ENCODE measurements around the gene OLR1. TPM values are rescaled to one million over a fixed set of nuclear protein-coding genes. Genes with fewer than 3 reads are reported as not detected.

OLR1 gene
- total and polyA plus RNA-seq, 2 donors (not counting 3 experiments of a cell fraction or from before 2014, with no cell fraction given): not detected

DNA sequence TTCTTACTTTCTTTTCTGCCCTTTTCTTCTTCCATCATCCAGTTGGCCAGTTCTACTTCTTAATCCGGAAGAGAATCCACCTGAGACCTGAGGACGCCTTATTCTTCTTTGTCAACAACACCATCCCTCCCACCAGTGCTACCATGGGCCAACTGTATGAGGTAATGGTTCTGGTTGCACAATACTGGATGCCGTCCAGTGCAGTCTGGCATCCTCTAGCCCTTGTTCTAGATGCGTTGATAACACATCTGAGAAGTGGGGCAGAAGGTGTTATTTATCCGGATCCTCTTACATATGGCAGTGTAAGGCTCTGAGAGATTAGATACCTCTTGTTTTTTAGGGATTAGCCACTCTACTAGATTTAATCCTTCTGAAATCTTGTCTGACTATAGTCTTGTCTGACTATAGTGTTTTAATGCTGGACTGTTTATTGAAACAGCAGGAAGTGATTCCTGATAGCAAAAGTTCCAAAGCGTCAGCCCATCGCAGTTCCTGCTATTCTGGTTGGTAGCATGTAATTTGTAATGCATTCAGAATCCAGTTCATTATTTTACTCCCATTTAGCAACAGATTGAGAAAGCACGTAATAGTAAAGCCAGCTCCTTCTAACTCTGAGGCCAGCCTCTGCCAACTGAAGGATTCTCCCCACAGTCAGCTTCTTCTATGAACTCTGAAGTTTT, 48.6 kb upstream of the OLR1 start:
- peak; percentile 94 for DNase-seq (ENCODE audit: low read depth, low spot score)
- H2AFZ ChIP-seq (ENCODE audit: low read depth, low read length): no peak overlapping the region
- intact Hi-C loops (cut with micrococcal nuclease) (no loop called here), dilution Hi-C loops (cut with MboI; ENCODE audit: extremely low pct_ligation_motif_present, low sequenced_read_pairs) (no loop called here)
- peaks cover 10% of the 10 kb centered on the region for H3K79me2 ChIP-seq (ENCODE audit: control insufficient read depth, insufficient read depth, low read length)
- peak overlapping the region; percentile 40 for H3K4me2 ChIP-seq (ENCODE audit: insufficient read depth, low read length)
- H3K36me3 ChIP-seq (ENCODE audit: control insufficient read depth in 2 of 2, extremely low read depth in 1 of 2, insufficient read depth in 2 of 2, low read length in 2 of 2): peaks cover 32 to 34% of the 10 kb centered on the region in 2 experiments
- no TSS peak for BruUV-seq (replicated peaks)
- H3K4me1 ChIP-seq (ENCODE audit: control insufficient read depth, extremely low read depth, insufficient read depth, low read length): peaks cover 13% of the 10 kb centered on the region
- ChIA-PET CTCF (interaction anchor here (1.7 kb wide), 1 partner anchor 67 kb away, joined by 6 read pairs; no protein-coding TSS in a partner anchor), POLR2A (interaction anchor here (1.1 kb wide), 1 partner anchor 8 kb away, joined by 3 read pairs; no protein-coding TSS in a partner anchor)
- peak; percentile 76 for FAIRE-seq
- no peaks in the 10 kb centered on the region for H4K20me1 ChIP-seq (replicated peaks; ENCODE audit: control insufficient read depth, extremely low read depth, insufficient read depth, low read length)
- peak overlapping the region; percentile 62 for H3K27ac ChIP-seq (ENCODE audit: insufficient read depth, low read depth, low read length)
- TF ChIP-seq, protein P1, sequence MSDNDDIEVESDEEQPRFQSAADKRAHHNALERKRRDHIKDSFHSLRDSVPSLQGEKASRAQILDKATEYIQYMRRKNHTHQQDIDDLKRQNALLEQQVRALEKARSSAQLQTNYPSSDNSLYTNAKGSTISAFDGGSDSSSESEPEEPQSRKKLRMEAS (IDR thresholded peaks at IDR 0.05; ENCODE audit: insufficient read depth, insufficient read length): no peak
- no peak for TF ChIP-seq POLR2A (IDR thresholded peaks at IDR 0.05; ENCODE audit: low read depth, low read length)
- no peak for TF ChIP-seq MYC (IDR thresholded peaks at IDR 0.05; ENCODE audit: low read depth, low read length)
- TF ChIP-seq EZH2 (IDR thresholded peaks at IDR 0.05; ENCODE audit: borderline replicate concordance, low read depth, low read length, severe bottlenecking): no peak
- TF ChIP-seq, protein P2, sequence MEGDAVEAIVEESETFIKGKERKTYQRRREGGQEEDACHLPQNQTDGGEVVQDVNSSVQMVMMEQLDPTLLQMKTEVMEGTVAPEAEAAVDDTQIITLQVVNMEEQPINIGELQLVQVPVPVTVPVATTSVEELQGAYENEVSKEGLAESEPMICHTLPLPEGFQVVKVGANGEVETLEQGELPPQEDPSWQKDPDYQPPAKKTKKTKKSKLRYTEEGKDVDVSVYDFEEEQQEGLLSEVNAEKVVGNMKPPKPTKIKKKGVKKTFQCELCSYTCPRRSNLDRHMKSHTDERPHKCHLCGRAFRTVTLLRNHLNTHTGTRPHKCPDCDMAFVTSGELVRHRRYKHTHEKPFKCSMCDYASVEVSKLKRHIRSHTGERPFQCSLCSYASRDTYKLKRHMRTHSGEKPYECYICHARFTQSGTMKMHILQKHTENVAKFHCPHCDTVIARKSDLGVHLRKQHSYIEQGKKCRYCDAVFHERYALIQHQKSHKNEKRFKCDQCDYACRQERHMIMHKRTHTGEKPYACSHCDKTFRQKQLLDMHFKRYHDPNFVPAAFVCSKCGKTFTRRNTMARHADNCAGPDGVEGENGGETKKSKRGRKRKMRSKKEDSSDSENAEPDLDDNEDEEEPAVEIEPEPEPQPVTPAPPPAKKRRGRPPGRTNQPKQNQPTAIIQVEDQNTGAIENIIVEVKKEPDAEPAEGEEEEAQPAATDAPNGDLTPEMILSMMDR (IDR thresholded peaks at IDR 0.05; ENCODE audit: extremely low read depth in 1 of 2, insufficient read depth in 1 of 2, low read depth in 1 of 2, low read length in 2 of 2): no peak
- TF ChIP-seq FOS (IDR thresholded peaks at IDR 0.05; ENCODE audit: borderline replicate concordance, insufficient read depth, low read length): no peak
- peak; percentile 63 for TF ChIP-seq GATA2 (IDR thresholded peaks at IDR 0.05; ENCODE audit: insufficient read depth, insufficient read length, low read depth, low read length)
- TF ChIP-seq JUN (IDR thresholded peaks at IDR 0.05; ENCODE audit: borderline replicate concordance, insufficient read depth, insufficient read length, low read depth): peak; percentile 21
- no peak for TF ChIP-seq POLR2AphosphoS5 (IDR thresholded peaks at IDR 0.05; ENCODE audit: insufficient read depth, low read depth, low read length)
- no peaks in the 10 kb centered on the region for H3K9me1 ChIP-seq (replicated peaks; ENCODE audit: control insufficient read depth, extremely low read depth, insufficient read depth, low read length)
- no peak overlapping the region for H3K4me3 ChIP-seq (replicated peaks in 1 of 3; ENCODE audit: insufficient read depth in 1 of 3, low read depth in 1 of 3, low read length in 3 of 3)
- H3K9ac ChIP-seq (replicated peaks; ENCODE audit: extremely low read depth, insufficient read depth, low read length): peak overlapping the region; percentile 20
- no peaks in the 10 kb centered on the region for H3K27me3 ChIP-seq (ENCODE audit: control insufficient read depth in 2 of 2, insufficient read depth in 2 of 2, low read length in 2 of 2)
- no peaks in the 10 kb centered on the region for H3K9me3 ChIP-seq (replicated peaks; ENCODE audit: control insufficient read depth, insufficient read depth, low read length)

Data from endothelial cell of umbilical vein (primary cell).